IPS-15b (cell line): ENCODE data around the gene AUTS2.

ENCODE experiments used
- H3K27me3 ChIP-seq: one replicate; pipeline ENCODE4 v1.6.1; 2013; ENCODE audit warnings: low read length; ENCODE audit not compliant: control insufficient read depth, insufficient read depth
- H3K36me3 ChIP-seq: one replicate; pipeline ENCODE4 v1.6.1; 2013; ENCODE audit warnings: low read length; ENCODE audit not compliant: control insufficient read depth, insufficient read depth
- H3K4me1 ChIP-seq: one replicate; pipeline ENCODE4 v1.6.1; 2013; ENCODE audit warnings: mild to moderate bottlenecking, low read length; ENCODE audit not compliant: control insufficient read depth, insufficient read depth
- H3K4me3 ChIP-seq: one replicate; pipeline ENCODE4 v1.5.1; 2013; ENCODE audit warnings: low read depth, low read length
- H3K9ac ChIP-seq: one replicate; pipeline ENCODE4 v1.6.1; 2013; ENCODE audit warnings: low read depth, mild to moderate bottlenecking, low read length
- H3K9me3 ChIP-seq: one replicate; pipeline ENCODE4 v1.6.1; 2013; ENCODE audit warnings: mild to moderate bottlenecking, low read length; ENCODE audit not compliant: control insufficient read depth, insufficient read depth

Gene AUTS2

DNA sequence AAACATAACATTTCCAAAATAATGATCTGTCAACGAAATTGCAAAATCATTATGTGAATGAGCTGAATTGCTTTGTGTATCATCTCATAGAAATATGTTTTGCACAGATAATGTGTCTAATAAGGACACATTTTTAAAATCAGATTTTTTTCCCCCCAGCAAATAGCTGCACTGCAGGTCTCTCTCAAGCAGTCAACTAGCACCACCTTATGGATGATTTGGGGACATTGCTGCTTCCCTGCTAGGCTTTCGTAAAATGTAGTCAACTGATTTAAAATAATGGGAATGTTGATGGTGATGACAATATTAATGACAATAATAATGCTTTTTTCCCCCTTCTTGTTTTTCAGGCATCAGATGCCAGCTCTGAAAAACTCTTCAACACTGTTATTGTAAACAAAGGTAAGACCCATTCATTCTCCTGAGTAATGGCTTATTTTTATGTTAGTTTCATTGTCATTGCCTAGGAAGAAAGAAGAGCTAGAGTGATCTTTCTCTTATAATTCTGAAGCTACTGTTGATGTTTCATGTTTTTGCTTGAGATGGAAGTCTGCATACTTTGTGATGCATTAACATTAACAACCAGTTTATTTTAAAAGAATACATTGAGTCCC is 1100.1 kb downstream of the AUTS2 start:
- H3K9ac ChIP-seq, result no peak overlapping the region
- H3K36me3 ChIP-seq, result peaks cover 6% of the 10 kb centered on the region
- H3K4me3 ChIP-seq, result peak overlapping the region; percentile 78
- no peaks in the 10 kb centered on the region for H3K9me3 ChIP-seq
- peaks cover 2% of the 10 kb centered on the region for H3K27me3 ChIP-seq
- peaks cover 42% of the 10 kb centered on the region for H3K4me1 ChIP-seq

DNA sequence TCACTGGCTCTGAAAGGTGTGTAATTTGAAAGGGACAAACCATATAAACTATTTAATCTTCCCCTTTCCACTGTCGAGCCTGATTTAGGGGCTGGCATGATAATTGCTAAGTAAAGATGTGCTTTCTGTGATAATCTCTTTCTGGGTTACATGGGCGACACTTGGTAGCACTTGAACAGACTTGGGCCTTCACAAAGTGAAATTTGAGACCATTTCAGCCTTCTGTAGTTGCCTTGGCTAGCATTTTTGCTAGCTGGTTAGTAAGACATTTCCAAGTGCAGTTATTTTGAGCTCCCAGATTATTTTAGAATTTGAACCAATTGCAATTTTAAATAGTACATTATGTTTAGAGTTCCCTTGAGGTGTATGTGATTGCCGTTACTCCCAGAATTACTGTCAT is 1101.0 kb downstream of the AUTS2 start:
- H3K4me1 ChIP-seq, result peaks cover 49% of the 10 kb centered on the region
- no peaks in the 10 kb centered on the region for H3K9me3 ChIP-seq
- H3K4me3 ChIP-seq, result peak overlapping the region; percentile 78
- H3K36me3 ChIP-seq, result peaks cover 6% of the 10 kb centered on the region
- no peak overlapping the region for H3K9ac ChIP-seq
- no peaks in the 10 kb centered on the region for H3K27me3 ChIP-seq

- peaks cover 6% of the 10 kb centered on the region for H3K36me3 ChIP-seq
- no peak overlapping the region for H3K9ac ChIP-seq
These were observed 1102.0 kb downstream of the AUTS2 start for GRCh38 chr7:70700055-70700940.

DNA sequence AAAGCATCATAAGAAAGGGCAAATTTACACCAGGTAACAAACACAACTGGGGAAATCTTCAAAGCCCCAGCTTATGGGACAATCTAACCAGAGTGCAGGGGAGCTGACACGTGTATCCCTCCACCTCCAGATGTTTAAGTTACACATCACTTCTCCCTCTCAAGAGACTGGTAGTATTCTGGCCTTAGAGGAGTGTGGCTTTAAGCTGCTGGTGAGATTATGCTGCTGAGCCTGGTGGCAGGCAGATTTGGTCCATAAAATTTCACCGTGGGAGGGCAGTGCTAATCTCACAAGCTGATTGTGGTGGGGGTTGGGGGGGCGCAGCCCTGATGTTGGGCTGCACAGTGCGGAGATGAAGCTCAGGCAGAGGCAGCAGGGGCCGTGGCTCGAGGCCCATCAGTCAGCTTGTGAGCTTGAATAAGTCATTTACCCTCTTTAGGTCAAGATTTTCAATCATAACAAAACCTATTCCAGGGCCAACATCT is 1102.7 kb downstream of the AUTS2 start:
- Histone ChIP-seq H3K4me3 (peak overlapping the region; percentile 2), H3K9me3 (no peaks in the 10 kb centered on the region), H3K9ac (peak overlapping the region; percentile 9), H3K4me1 (peaks cover 65% of the 10 kb centered on the region), H3K36me3 (peaks cover 6% of the 10 kb centered on the region), H3K27me3 (no peaks in the 10 kb centered on the region)

More at GRCh38 chr7:70700055-70700940, 1102.0 kb downstream of the AUTS2 start:
- peak overlapping the region; percentile 78 for H3K4me3 ChIP-seq
- H3K4me1 ChIP-seq, result peaks cover 58% of the 10 kb centered on the region
- H3K9me3 ChIP-seq, result no peaks in the 10 kb centered on the region
- no peaks in the 10 kb centered on the region for H3K27me3 ChIP-seq

- Histone ChIP-seq H3K4me1 (peaks cover 70% of the 10 kb centered on the region), H3K4me3 (peak overlapping the region; percentile 2), H3K9ac (no peak overlapping the region), H3K27me3 (no peaks in the 10 kb centered on the region), H3K9me3 (no peaks in the 10 kb centered on the region), H3K36me3 (peaks cover 6% of the 10 kb centered on the region)
These were observed 1103.2 kb downstream of the AUTS2 start for GRCh38 chr7:70701477-70701876.

- H3K4me1 ChIP-seq, result peaks cover 75% of the 10 kb centered on the region
- H3K4me3 ChIP-seq, result no peak overlapping the region
- H3K36me3 ChIP-seq, result peaks cover 6% of the 10 kb centered on the region
- H3K27me3 ChIP-seq, result no peaks in the 10 kb centered on the region
- peak overlapping the region; percentile 47 for H3K9ac ChIP-seq
- H3K9me3 ChIP-seq, result no peaks in the 10 kb centered on the region
These were observed 1103.7 kb downstream of the AUTS2 start for GRCh38 chr7:70701991-70702390.

- Histone ChIP-seq H3K9ac (no peak overlapping the region), H3K36me3 (peaks cover 6% of the 10 kb centered on the region), H3K4me3 (no peak overlapping the region), H3K27me3 (no peaks in the 10 kb centered on the region), H3K9me3 (no peaks in the 10 kb centered on the region), H3K4me1 (peaks cover 84% of the 10 kb centered on the region)
These were observed 1105.5 kb downstream of the AUTS2 start for GRCh38 chr7:70703785-70704184.

DNA sequence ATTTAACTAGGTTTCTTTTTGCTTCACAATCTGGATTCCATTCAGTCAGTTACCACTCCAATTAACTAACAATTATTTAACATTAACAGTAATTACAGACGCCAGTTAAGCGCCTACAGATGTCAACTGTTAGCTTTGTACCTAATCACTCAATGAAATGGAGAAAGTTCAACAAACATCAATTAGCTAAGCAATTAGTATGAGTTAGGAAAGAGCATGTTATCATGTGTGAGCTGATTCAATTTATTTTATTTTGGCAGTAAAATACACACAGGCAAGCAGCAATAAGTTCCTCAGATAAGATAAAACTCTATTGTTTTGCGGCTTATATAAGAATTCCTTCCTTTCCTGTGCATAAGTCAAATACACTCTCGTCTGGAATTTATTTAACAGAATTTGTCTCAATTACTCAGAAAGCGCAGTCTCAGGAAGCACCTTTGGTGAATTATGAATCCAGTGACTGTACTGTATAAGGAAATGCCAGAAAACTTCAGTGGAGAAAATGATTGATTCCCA is 1106.6 kb downstream of the AUTS2 start:
- Histone ChIP-seq H3K9me3 (no peaks in the 10 kb centered on the region), H3K4me3 (no peak overlapping the region), H3K4me1 (peaks cover 78% of the 10 kb centered on the region), H3K36me3 (peaks cover 6% of the 10 kb centered on the region), H3K9ac (no peak overlapping the region), H3K27me3 (no peaks in the 10 kb centered on the region)

DNA sequence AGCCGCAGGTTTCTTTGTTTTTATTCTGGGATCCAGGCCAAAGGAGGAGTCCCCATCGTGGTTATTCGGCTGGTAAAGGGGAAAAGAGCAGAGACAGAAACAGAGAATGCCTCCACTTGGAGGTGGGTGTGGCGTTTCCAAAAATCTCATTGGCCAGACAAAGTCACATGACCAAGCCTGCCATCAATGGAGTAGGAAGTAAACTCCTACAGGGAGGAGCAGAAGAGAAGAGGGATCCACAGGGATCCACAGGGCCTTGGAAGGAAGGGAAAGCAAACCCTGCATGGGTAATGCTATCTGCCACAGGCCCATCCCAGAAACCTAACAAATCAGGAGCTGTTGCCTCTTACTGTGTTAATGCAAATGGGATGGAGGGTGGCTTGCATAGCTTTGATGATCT is 1107.9 kb downstream of the AUTS2 start:
- no peaks in the 10 kb centered on the region for H3K27me3 ChIP-seq
- no peak overlapping the region for H3K4me3 ChIP-seq
- no peaks in the 10 kb centered on the region for H3K9me3 ChIP-seq
- H3K4me1 ChIP-seq, result peaks cover 80% of the 10 kb centered on the region
- no peak overlapping the region for H3K9ac ChIP-seq
- peaks cover 6% of the 10 kb centered on the region for H3K36me3 ChIP-seq

- Histone ChIP-seq H3K36me3 (peaks cover 6% of the 10 kb centered on the region), H3K4me3 (no peak overlapping the region), H3K9ac (no peak overlapping the region), H3K27me3 (no peaks in the 10 kb centered on the region), H3K4me1 (peaks cover 75% of the 10 kb centered on the region), H3K9me3 (no peaks in the 10 kb centered on the region)
These were observed 1108.4 kb downstream of the AUTS2 start for GRCh38 chr7:70706698-70707097.

DNA sequence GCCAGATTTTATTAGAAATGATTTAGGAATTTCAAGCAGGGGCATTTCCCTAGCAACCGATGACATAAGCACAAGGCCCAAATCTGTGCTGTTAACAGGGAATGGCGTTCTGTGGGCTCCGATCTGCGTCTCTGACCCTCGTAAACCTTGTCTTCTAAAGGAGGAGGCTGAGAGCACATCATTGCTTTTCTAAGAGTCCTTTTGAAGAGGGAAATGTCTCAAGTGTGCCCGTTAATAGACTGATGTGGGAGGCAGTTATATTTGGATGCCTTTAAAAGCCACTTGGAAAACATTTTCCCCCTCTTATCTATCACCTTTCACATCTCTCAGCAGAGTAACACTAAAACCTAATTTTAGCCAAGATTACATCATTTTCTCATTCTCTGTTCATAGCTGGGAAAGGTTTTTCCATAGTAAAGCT is 1109.6 kb downstream of the AUTS2 start:
- H3K27me3 ChIP-seq, result no peaks in the 10 kb centered on the region
- peaks cover 4% of the 10 kb centered on the region for H3K36me3 ChIP-seq
- no peaks in the 10 kb centered on the region for H3K9me3 ChIP-seq
- no peak overlapping the region for H3K4me3 ChIP-seq
- peaks cover 63% of the 10 kb centered on the region for H3K4me1 ChIP-seq
- no peak overlapping the region for H3K9ac ChIP-seq
